Vagina (tissue), 2 donors: ENCODE results near the gene SSX2IP. TPM values are rescaled to one million over a fixed set of nuclear protein-coding genes. Genes with fewer than 3 reads are reported as not detected.
A peak's percentile ranks its signal among the peaks of the same experiment; 100 is the strongest.

ENCODE experiments used
- DNase-seq, 2 donors: peaks; one replicate each; pipeline ENCODE4 v3.0.0-alpha.2; 2017; ENCODE audit errors: extremely low spot score in 2 of 2
- H3K27ac ChIP-seq: fragments of 200-600 bp; sonication (generic); one replicate; pipeline ENCODE4 v1.5.1; 2019
- H3K27me3 ChIP-seq: fragments of 200-600 bp; sonication (generic); one replicate; pipeline ENCODE4 v1.5.1; 2019
- H3K36me3 ChIP-seq, 2 donors: fragments of 200-600 bp; sonication (generic); one replicate each; pipeline ENCODE4 v1.5.1; 2017 to 2019
- H3K4me1 ChIP-seq: fragments of 200-600 bp; sonication (generic); one replicate; pipeline ENCODE4 v1.5.1; 2019
- H3K4me3 ChIP-seq, 2 donors: fragments of 200-600 bp; sonication (generic); 1 replicate in 1 of 2; 2 replicates in 1 of 2; pipeline ENCODE4 v1.5.1; 2016 to 2019
- H3K9me3 ChIP-seq: fragments of 200-600 bp; sonication (generic); one replicate; pipeline ENCODE4 v1.5.1; 2019
- CTCF ChIP-seq, 3 experiments: fragments of 450-650 bp in 2 of 3; fragments of 200-600 bp in 1 of 3; sonication (generic) in 1 of 3; IDR thresholded peaks; one replicate each; pipeline ENCODE4 v1.5.1; 2017 to 2019; ENCODE audit warnings: antibody characterized with exemption in 3 of 3, mild to moderate bottlenecking in 2 of 3, moderate library complexity in 2 of 3
- POLR2A ChIP-seq, 2 donors: fragments of 450-650 bp; IDR thresholded peaks; one replicate each; pipeline ENCODE4 v1.6.1; 2017; ENCODE audit warnings: antibody characterized with exemption in 2 of 2, mild to moderate bottlenecking in 2 of 2, moderate library complexity in 2 of 2
- POLR2AphosphoS5 ChIP-seq, 2 donors: sonication (generic); formaldehyde crosslinking; IDR thresholded peaks; one replicate each; pipeline ENCODE4 v1.9.0; 2017; ENCODE audit warnings: antibody characterized with exemption in 2 of 2, mild to moderate bottlenecking in 2 of 2, low read depth in 1 of 2; ENCODE audit not compliant: insufficient read depth in 1 of 2
- intact Hi-C: fragments of 100-400 bp; cut with DNase I; formaldehyde crosslinking; loops from one replicate; pipeline ENCODE4 v1.15.1; 2023
- total RNA-seq: library from RNA; depleted of rRNA; stranded (reverse); fragments of >200 nt; gene quantifications from one replicate; pipeline ENCODE4 v1.2.3, GENCODE V29; 2016

Gene SSX2IP
- total RNA-seq, 1 donor from 2014 or later, result 8.3 TPM

- H3K4me1 ChIP-seq, result peaks cover 36% of the 10 kb centered on the region
- no peaks in the 10 kb centered on the region for H3K27me3 ChIP-seq
- intact Hi-C loops, result no loop called here
- H3K4me3 ChIP-seq, result no peak overlapping the region
- no peak overlapping the region for H3K27ac ChIP-seq
- no peaks in the 10 kb centered on the region for H3K9me3 ChIP-seq
- TF ChIP-seq POLR2AphosphoS5 (IDR thresholded peaks at IDR 0.05; ENCODE audit: insufficient read depth in 1 of 2, low read depth in 1 of 2) (no peak), POLR2A (IDR thresholded peaks at IDR 0.05) (no peak), CTCF (IDR thresholded peaks at IDR 0.05) (no peak)
- DNase-seq, result no peak
- H3K36me3 ChIP-seq, result no peaks in the 10 kb centered on the region
These were observed 11.1 kb upstream of the SSX2IP start for GRCh38 chr1:84701376-84701775.

GRCh38 chr1:84700070-84700469 is 9.8 kb upstream of the SSX2IP start:
- H3K9me3 ChIP-seq, result no peaks in the 10 kb centered on the region
- H3K27me3 ChIP-seq, result no peaks in the 10 kb centered on the region
- TF ChIP-seq CTCF (IDR thresholded peaks at IDR 0.05) (no peak), POLR2A (IDR thresholded peaks at IDR 0.05) (no peak), POLR2AphosphoS5 (IDR thresholded peaks at IDR 0.05; ENCODE audit: insufficient read depth in 1 of 2, low read depth in 1 of 2) (no peak)
- H3K4me3 ChIP-seq, result no peak overlapping the region
- intact Hi-C loops, result no loop called here
- no peak for DNase-seq
- peaks cover 36% of the 10 kb centered on the region for H3K4me1 ChIP-seq
- no peak overlapping the region for H3K27ac ChIP-seq
- no peaks in the 10 kb centered on the region for H3K36me3 ChIP-seq

- Histone ChIP-seq H3K4me1 (peaks cover 36% of the 10 kb centered on the region), H3K27me3 (no peaks in the 10 kb centered on the region), H3K9me3 (no peaks in the 10 kb centered on the region), H3K27ac (peak overlapping the region; percentile 4), H3K4me3 (no peak overlapping the region), H3K36me3 (no peaks in the 10 kb centered on the region)
- no peak for DNase-seq
- intact Hi-C loops, result no loop called here
- TF ChIP-seq CTCF (IDR thresholded peaks at IDR 0.05), result no peak
- no peak for TF ChIP-seq POLR2AphosphoS5 (IDR thresholded peaks at IDR 0.05; ENCODE audit: insufficient read depth in 1 of 2, low read depth in 1 of 2)
- TF ChIP-seq POLR2A (IDR thresholded peaks at IDR 0.05), result no peak
These were observed 8.2 kb upstream of the SSX2IP start for GRCh38 chr1:84698151-84699110.

- intact Hi-C loops, result no loop called here
- H3K4me1 ChIP-seq, result peaks cover 31% of the 10 kb centered on the region
- TF ChIP-seq CTCF (IDR thresholded peaks at IDR 0.05) (no peak), POLR2AphosphoS5 (IDR thresholded peaks at IDR 0.05; ENCODE audit: insufficient read depth in 1 of 2, low read depth in 1 of 2) (no peak), POLR2A (IDR thresholded peaks at IDR 0.05) (no peak)
- no peak for DNase-seq
- H3K27me3 ChIP-seq, result no peaks in the 10 kb centered on the region
- H3K9me3 ChIP-seq, result no peaks in the 10 kb centered on the region
- H3K27ac ChIP-seq, result no peak overlapping the region
- no peaks in the 10 kb centered on the region for H3K36me3 ChIP-seq
- H3K4me3 ChIP-seq, result no peak overlapping the region
These were observed 3.5 kb upstream of the SSX2IP start for GRCh38 chr1:84693785-84694184.

GRCh38 chr1:84693005-84693404 is 2.7 kb upstream of the SSX2IP start:
- TF ChIP-seq CTCF (IDR thresholded peaks at IDR 0.05) (no peak), POLR2A (IDR thresholded peaks at IDR 0.05) (no peak), POLR2AphosphoS5 (IDR thresholded peaks at IDR 0.05; ENCODE audit: insufficient read depth in 1 of 2, low read depth in 1 of 2) (no peak)
- intact Hi-C loops, result no loop called here
- Histone ChIP-seq H3K27ac (no peak overlapping the region), H3K4me1 (peaks cover 28% of the 10 kb centered on the region), H3K4me3 (no peak overlapping the region), H3K27me3 (no peaks in the 10 kb centered on the region), H3K36me3 (no peaks in the 10 kb centered on the region), H3K9me3 (no peaks in the 10 kb centered on the region)
- no peak for DNase-seq
